Stomach smooth muscle (tissue), 2 donors: ENCODE data around the gene HOXA7.

Source experiments
- H3K27ac ChIP-seq: one replicate; pipeline ENCODE4 v1.7.0; 2013; ENCODE audit warnings: mild to moderate bottlenecking, low read length, inconsistent platforms
- H3K27me3 ChIP-seq, 2 donors: one replicate each; pipeline ENCODE4 v1.7.0; 2013; ENCODE audit warnings: low read length in 2 of 2; ENCODE audit not compliant: insufficient read depth in 2 of 2, control insufficient read depth in 1 of 2
- H3K36me3 ChIP-seq, 2 donors: one replicate each; pipeline ENCODE4 v1.7.0; 2013; ENCODE audit warnings: low read length in 2 of 2; ENCODE audit not compliant: control insufficient read depth in 2 of 2, insufficient read depth in 2 of 2
- H3K4me1 ChIP-seq: one replicate; pipeline ENCODE4 v1.7.0; 2013; ENCODE audit warnings: low read length; ENCODE audit not compliant: control insufficient read depth, insufficient read depth
- H3K4me3 ChIP-seq, 2 donors: one replicate each; pipeline ENCODE4 v1.7.0; 2013; ENCODE audit warnings: low read length in 2 of 2
- H3K9ac ChIP-seq, 2 donors: one replicate each; pipeline ENCODE4 v1.7.0; 2013; ENCODE audit warnings: low read length in 2 of 2, mild to moderate bottlenecking in 1 of 2
- H3K9me3 ChIP-seq, 2 donors: one replicate each; pipeline ENCODE4 v1.7.0; 2013; ENCODE audit warnings: low read length in 2 of 2; ENCODE audit not compliant: control insufficient read depth in 2 of 2
- donor health status: healthy.
- donor health status: Pancreatic carcinoma.

HOXA7 gene

GRCh38 chr7:27156508-27156898 is at the start of gene HOXA7:
Gene HOXA7 (minus strand): TSS chr7:27156675. CDS start chr7:27156545, 130 bp downstream.
- H3K27ac ChIP-seq = no peak within 1 kb of the TSS
- no peaks in the 10 kb centered on the region for H3K9me3 ChIP-seq
- peak within 1 kb of the TSS; percentile 8 to 47 for H3K4me3 ChIP-seq
- H3K4me1 ChIP-seq = peaks cover 42% of the 10 kb centered on the region
- H3K27me3 ChIP-seq = peaks cover 87 to 97% of the 10 kb centered on the region in 2 donors
- no peak within 1 kb of the TSS for H3K9ac ChIP-seq
- H3K36me3 ChIP-seq = no peaks in the 10 kb centered on the region

DNA sequence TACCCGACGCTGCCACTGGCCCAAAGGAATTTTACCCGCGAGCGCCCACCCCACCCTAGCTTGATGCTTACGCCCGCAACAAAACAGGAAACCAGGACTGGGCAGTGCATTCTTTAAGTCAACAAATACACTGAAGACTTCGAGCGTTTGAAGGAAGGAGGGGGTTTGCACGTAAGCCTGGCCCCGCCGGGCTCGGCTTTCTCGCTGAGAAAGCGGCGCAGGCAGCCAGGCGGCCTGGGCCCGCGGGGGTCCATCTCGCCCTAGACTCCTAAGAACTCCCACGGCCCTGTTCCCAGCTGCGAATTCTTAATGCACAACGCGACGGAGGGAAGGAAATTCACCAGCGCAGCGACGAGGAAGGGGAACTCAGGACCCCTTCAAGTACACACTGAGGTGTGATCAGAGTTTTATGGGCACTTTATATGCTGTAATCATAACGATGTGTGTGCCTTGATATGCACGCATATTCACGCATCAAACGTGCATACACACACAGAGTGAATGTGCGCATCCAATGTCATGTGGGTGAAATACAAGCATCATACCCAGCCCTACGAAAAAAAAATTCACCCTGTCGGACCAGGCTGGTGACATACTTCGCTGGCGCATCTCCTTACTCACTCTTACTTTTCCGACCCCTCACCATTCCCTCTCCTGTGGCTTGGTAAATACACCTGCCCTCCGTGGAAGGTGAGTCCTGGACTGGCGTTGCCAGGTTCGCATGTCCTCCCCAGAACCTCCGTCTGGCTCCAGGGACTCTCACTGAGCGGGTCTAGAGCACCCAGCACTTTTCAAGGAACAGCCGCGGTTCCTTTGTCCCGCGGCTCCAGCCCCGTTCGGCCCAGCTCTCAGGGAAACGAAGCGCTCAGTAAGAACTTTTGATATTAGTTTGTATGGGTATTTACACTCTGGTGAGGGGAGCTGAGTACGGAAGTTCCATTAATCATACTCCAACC is 49.1 kb upstream of the HOXA7 start:
- no peak overlapping the region for H3K9ac ChIP-seq
- H3K4me3 ChIP-seq = peak overlapping the region in 1 of 2 donors; percentile 29
- peaks cover 20% of the 10 kb centered on the region for H3K4me1 ChIP-seq
- H3K27me3 ChIP-seq = peaks cover 80 to 88% of the 10 kb centered on the region in 2 donors
- H3K9me3 ChIP-seq = no peaks in the 10 kb centered on the region
- no peak overlapping the region for H3K27ac ChIP-seq
- no peaks in the 10 kb centered on the region for H3K36me3 ChIP-seq

DNA sequence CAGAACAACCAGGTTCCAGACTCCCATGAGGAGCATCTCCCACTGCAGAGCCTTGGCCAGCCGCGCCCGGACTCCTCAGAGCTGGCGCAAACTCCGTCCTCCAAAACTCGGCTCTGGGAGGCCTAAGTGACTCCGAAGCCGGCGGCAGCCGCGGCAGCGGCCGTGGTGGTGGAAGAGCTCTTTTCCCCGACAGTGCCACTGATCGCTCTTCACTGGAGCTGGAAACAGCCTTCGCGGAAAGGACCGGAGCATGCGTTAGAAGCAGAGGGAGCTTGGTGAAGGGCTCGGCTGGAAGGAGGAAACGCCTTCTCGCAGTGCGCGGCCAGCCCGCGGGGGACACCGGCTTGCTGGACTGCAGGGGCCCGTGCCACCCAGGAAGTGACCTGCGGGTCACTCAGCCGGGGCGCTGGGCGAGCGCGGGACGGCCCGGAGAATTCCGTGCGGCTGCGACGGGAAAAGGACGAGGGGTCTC is 48.4 kb upstream of the HOXA7 start:
- Histone ChIP-seq H3K27me3 (peaks cover 76 to 86% of the 10 kb centered on the region in 2 donors), H3K9me3 (no peaks in the 10 kb centered on the region), H3K9ac (no peak overlapping the region), H3K4me3 (peak overlapping the region in 1 of 2 donors; percentile 29), H3K4me1 (peaks cover 25% of the 10 kb centered on the region), H3K27ac (no peak overlapping the region), H3K36me3 (no peaks in the 10 kb centered on the region)

DNA sequence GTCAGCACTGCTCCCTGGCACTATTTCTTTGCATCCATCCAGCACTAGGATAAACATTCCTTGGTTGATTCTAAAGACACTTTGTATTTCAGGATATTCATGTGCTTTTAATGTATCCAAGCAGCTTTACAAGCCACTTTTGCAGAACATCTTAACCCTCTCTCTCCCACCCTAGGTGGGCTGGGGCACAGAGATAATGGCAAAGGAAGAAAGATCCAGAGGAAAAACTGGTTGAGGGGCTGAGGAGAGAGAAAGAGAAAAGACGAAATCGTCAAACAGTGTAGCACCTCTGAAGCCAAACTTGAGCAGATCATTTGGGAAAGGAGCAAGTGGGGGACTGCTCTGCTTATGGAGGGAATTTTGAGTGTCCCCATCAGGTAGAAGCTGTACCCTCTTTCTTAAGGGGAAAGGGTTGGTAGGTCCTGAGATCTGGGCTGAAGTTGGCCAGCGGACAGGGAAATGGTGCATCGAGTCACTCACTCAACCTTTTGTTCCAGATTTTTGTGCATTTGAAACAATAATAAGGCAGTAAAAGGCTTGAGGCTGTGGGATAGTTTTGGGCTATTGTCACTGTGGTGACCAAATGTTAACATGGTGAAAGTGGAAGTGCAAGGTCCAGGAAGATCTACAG is 47.6 kb upstream of the HOXA7 start:
- Histone ChIP-seq H3K27ac (no peak overlapping the region), H3K9me3 (no peaks in the 10 kb centered on the region), H3K36me3 (no peaks in the 10 kb centered on the region), H3K4me1 (peaks cover 29% of the 10 kb centered on the region), H3K9ac (no peak overlapping the region), H3K4me3 (no peak overlapping the region), H3K27me3 (peaks cover 74 to 88% of the 10 kb centered on the region in 2 donors)

DNA sequence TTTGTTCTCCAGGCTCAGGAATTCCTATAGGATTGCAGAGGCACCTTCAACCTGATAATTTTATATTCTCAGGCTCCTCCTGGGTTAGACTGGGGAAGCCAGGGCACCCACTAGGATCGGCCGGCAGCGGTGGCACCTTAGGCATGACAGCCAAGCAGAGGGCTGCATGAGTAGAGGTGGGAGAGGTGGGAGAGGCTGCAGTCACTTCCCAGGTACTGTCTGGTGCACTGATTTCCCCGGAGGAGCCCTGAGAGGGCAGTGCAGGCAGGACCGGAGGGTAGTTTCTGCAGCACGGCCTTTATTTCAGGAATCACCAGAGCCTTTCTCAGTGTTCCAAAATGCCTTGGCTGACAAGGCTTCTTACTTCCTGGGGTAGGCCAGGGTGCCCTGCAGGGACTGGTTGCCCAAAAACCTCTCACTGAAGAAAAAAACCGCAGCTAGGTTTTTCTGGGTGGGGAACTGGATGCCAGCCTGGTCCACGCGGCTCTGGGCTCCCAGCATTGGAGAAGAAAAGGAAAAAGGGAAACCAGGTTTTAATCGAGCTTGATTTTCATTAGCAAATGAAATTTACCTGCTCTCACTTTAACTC is 47.0 kb upstream of the HOXA7 start:
- Histone ChIP-seq H3K4me1 (peaks cover 30% of the 10 kb centered on the region), H3K27me3 (peaks cover 77 to 89% of the 10 kb centered on the region in 2 donors), H3K9ac (no peak overlapping the region), H3K36me3 (no peaks in the 10 kb centered on the region), H3K4me3 (no peak overlapping the region), H3K9me3 (no peaks in the 10 kb centered on the region), H3K27ac (no peak overlapping the region)

GRCh38 chr7:27202862-27203134 is 46.3 kb upstream of the HOXA7 start:
- Histone ChIP-seq H3K9me3 (peaks cover 0 to 1% of the 10 kb centered on the region in 2 donors), H3K9ac (no peak overlapping the region), H3K36me3 (no peaks in the 10 kb centered on the region), H3K27ac (no peak overlapping the region), H3K4me1 (peaks cover 30% of the 10 kb centered on the region), H3K27me3 (peaks cover 81 to 89% of the 10 kb centered on the region in 2 donors), H3K4me3 (no peak overlapping the region)

DNA sequence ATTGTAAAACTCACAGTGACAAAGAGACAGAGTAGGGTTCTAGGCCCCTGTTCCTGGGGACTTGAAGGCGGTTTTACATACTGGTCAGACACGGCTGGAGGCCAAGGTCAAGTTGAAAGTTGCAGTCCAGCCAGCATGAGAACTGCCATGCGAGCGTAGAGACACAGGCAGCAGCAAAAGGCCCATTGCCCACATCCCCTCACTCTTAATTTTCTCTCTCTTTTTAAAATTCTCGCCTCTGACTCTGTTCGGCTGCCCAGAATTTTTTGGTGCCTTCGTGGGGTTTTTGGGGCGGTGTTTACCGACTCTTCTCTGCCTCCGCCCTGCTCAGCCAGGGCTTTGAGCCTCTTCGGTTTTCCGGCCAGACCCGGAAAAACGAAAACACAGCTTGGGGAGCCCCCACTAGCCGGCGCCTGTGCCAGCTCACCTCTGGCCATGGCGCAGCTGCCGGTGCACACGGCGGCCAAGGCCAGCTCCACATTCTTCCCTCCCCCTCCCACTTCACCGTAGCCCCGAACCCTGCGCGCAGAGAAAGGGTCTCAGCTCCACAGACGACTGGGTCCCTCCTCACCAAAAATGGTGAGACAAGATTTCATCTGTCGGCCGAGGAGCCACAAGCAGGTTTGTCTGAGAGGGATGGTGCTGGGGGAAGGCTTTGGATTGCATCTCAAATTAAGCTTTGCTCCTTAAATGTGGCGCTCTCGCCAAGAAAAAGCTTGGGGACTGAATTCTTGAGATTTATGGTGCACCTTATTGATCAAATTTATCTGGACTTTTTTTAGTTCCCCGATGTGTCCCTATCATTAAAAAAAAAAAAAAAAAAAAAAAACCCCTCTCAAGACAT is 45.8 kb upstream of the HOXA7 start:
- H3K9ac ChIP-seq = no peak overlapping the region
- H3K9me3 ChIP-seq = peaks cover 0 to 3% of the 10 kb centered on the region in 2 donors
- no peak overlapping the region for H3K4me3 ChIP-seq
- peaks cover 83 to 89% of the 10 kb centered on the region in 2 donors for H3K27me3 ChIP-seq
- H3K4me1 ChIP-seq = peaks cover 30% of the 10 kb centered on the region
- no peak overlapping the region for H3K27ac ChIP-seq
- H3K36me3 ChIP-seq = no peaks in the 10 kb centered on the region

DNA sequence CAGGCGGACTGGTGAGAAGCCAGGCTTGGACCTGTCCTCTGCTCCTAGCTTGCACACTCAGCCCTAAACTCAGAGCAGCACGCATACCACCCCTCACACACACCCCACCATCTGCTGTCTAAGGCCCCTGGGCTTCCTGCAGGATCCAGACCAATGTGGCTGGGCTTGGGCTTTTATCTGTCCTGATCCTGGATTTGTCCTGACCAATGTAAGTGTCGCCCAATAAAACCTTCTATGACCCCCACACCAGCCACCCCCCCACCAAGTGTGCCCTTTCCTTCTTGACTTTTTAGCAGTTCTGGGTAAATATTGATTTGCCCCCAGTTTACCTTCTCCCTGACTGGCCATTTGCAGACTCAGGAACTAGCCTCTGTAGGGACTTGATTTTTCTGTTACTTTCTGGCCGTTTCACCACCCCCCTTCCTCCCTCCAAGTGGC is 45.1 kb upstream of the HOXA7 start:
- Histone ChIP-seq H3K36me3 (no peaks in the 10 kb centered on the region), H3K4me1 (peaks cover 30% of the 10 kb centered on the region), H3K9me3 (peaks cover 0 to 3% of the 10 kb centered on the region in 2 donors), H3K4me3 (peak overlapping the region; percentile 37 to 60), H3K27ac (no peak overlapping the region), H3K9ac (no peak overlapping the region), H3K27me3 (peaks cover 80 to 89% of the 10 kb centered on the region in 2 donors)

DNA sequence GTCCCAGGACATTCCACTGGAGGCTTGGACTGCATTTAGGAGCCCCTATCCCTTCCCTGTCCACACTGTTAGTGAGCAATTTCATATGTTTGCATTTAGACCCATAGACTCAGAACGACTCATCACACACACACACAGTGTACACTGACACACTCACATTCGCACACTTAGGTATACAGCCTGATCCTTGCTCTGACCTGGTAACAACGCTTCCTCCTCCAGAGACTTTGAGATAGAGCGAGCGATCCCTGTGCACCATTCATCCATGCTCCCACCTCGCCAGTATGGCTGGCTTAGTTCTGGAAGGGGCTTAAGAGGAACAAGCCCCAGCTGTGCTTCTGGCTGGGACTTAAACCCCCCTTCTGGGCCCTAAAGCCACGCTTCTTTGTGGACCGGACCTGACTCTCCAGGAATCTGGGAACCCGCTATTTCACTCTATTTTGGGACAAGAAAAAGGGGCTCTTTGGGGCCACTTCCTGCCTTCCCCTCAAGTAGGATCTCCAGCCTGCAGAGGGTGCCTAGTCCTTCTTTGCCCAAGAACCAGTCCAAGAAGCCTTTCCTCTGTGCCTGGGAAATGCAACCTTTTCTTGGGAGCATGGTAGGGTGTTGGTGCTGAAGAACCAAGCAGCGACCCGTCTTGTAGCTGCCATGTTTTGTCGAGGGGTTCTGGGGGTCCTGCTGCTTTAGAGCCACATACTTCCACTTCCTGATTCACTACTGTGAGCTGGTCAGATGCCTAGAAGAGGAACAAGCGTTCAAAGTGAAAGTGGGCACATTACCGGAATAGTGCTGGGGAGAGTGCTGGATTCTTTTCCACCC is 44.5 kb upstream of the HOXA7 start:
- no peak overlapping the region for H3K9ac ChIP-seq
- H3K4me1 ChIP-seq = peaks cover 30% of the 10 kb centered on the region
- no peak overlapping the region for H3K27ac ChIP-seq

More for the DNA sequence above, 44.5 kb upstream of the HOXA7 start:
- peaks cover 80 to 90% of the 10 kb centered on the region in 2 donors for H3K27me3 ChIP-seq
- peaks cover 0 to 3% of the 10 kb centered on the region in 2 donors for H3K9me3 ChIP-seq
- H3K4me3 ChIP-seq = peak overlapping the region; percentile 37 to 60
- no peaks in the 10 kb centered on the region for H3K36me3 ChIP-seq
